GM19193 (cell line): Measurements from ENCODE around the gene STK11IP.

ENCODE experiments used
- POLR2A ChIP-seq: IDR thresholded peaks from 4 replicates; pipeline ENCODE4 v1.6.1; 2011; ENCODE audit not compliant: insufficient read depth, insufficient read length; ENCODE audit errors: extremely low read depth

Gene STK11IP

GRCh38 chr2:219628986-219629901 is 31.6 kb downstream of the STK11IP start:
- no peak for TF ChIP-seq POLR2A

GRCh38 chr2:219629976-219630695 is 32.5 kb downstream of the STK11IP start:
- TF ChIP-seq POLR2A: no peak

DNA sequence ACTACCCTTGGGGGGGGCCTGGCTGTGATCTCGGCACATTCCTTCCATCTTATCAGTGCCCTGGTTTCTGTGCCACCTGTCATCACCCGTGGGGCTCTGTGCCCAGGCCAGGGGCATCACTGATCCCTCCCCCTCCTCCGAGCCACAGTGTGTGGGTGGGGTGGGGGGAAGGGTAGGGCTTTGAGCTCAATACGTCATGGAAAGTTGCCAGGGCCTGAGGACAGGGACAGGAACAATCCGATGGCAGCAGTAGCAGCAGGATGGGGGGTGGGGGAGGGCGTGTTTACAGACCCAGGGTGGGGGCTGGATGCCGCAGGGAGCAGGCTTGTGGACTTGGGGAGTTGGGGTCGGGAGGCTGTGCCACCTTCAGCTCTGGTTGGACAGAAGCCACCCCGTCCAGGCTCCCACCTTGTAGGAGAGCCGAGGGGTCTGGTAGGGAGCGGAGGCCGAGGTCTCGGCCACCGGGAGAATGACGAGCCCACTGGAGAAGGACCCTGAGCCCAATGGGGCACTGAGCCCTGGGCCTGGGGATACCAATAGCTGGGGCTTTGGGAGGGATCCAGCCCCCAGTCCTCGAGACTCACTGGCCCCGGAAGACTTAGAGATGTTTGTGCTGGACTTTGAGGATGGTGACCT is 33.2 kb downstream of the STK11IP start:
- TF ChIP-seq POLR2A: no peak

- TF ChIP-seq POLR2A: no peak
These were observed 33.8 kb downstream of the STK11IP start for GRCh38 chr2:219631406-219631891.

- no peak for TF ChIP-seq POLR2A
These were observed 34.5 kb downstream of the STK11IP start for GRCh38 chr2:219631904-219632759.

GRCh38 chr2:219632760-219633105 is 35.1 kb downstream of the STK11IP start:
- no peak for TF ChIP-seq POLR2A

GRCh38 chr2:219633276-219634065 is 35.8 kb downstream of the STK11IP start:
- no peak for TF ChIP-seq POLR2A

GRCh38 chr2:219634171-219634940 is 36.7 kb downstream of the STK11IP start:
- TF ChIP-seq POLR2A: no peak

GRCh38 chr2:219634951-219635751 is 37.5 kb downstream of the STK11IP start:
- TF ChIP-seq POLR2A: no peak

DNA sequence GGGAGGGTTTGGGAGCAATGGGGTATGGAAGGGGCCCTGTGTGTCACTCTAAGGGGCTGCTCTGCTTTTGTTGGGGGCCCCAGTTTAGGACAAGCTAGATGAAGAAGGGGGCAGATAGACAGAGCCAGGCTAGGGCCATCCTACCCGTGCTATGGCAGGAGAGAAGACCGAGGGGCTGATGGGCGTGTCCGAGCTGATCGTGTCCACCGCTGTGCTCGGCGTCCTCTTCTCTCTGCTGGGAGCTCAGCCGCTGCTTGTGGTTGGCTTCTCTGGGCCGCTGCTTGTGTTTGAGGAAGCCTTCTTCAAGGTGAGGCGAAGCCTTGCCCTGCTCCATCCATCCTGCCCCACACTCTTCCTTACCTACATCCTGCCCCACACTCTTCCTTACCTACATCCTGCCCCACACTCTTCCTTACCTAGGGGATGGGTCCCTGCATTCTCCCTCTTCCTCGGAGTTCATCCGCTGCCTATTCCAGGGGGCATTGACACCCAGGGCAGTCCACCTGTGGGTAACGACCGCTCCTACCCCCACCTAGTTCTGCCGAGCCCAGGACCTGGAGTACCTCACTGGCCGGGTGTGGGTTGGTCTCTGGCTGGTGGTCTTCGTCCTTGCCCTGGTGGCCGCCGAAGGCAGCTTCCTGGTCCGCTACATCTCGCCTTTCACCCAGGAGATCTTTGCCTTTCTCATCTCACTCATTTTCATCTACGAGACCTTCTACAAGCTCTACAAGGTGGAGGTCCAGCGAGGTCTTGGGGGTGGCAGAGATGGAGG is 38.7 kb downstream of the STK11IP start:
- no peak for TF ChIP-seq POLR2A
